ENCODE results near the gene CRIP1. TPM values are rescaled to one million over a fixed set of nuclear protein-coding genes. Genes with fewer than 3 reads are reported as not detected.

Gene CRIP1
- total and polyA plus RNA-seq, 2 donors (not counting 1 experiment from before 2014, with no cell fraction given), result 210 to 563 TPM

- H3K27ac Mint-ChIP-seq, result no peak overlapping the region
- peaks cover 0 to 11% (median 4%) of the 10 kb centered on the region in 3 donors for H3K9me3 ChIP-seq (ENCODE audit: control extremely low read depth in 1 of 3, control insufficient read depth in 2 of 3, insufficient read depth in 1 of 3, low read length in 2 of 3)
- H3K27me3 Mint-ChIP-seq, result no peaks in the 10 kb centered on the region
- no peak overlapping the region for H3K4me3 Mint-ChIP-seq
- DNase-seq (no peak), ATAC-seq (ENCODE audit: low read depth) (no peak)
- H3K4me3 ChIP-seq (ENCODE audit: control extremely low read depth in 1 of 5, extremely low read depth in 1 of 5, insufficient read depth in 1 of 5, low read depth in 2 of 5, low read length in 4 of 5), result no peak overlapping the region
- peaks cover 0 to 16% of the 10 kb centered on the region in 2 donors for H3K4me1 ChIP-seq (ENCODE audit: control insufficient read depth in 2 of 2, insufficient read depth in 2 of 2, low read length in 2 of 2)
- ChIA-PET POLR2A (interaction anchor here (0.6 kb wide), 1 partner anchor 9 kb away, joined by 9 read pairs; no protein-coding TSS in a partner anchor), CTCF (no interaction called here)
- H3K4me1 Mint-ChIP-seq, result peaks cover 20% of the 10 kb centered on the region
- H3K9me3 Mint-ChIP-seq (ENCODE audit: insufficient read depth), result no peaks in the 10 kb centered on the region
- H3K79me2 ChIP-seq (ENCODE audit: control insufficient read depth, insufficient read depth, low read length), result peaks cover 82% of the 10 kb centered on the region
- no peaks in the 10 kb centered on the region for H3K27me3 ChIP-seq (replicated peaks in 1 of 4; ENCODE audit: control extremely low read depth in 1 of 4, control insufficient read depth in 3 of 4, insufficient read depth in 4 of 4, low read length in 3 of 4)
- WGBS (ENCODE audit: insufficient coverage), result 97% methylated on average over 18 of the region's 18 CpGs
- no peak overlapping the region for H3K9ac ChIP-seq (ENCODE audit: low read length)
- intact Hi-C loops (cut with micrococcal nuclease), result no loop called here
- no peak overlapping the region for H2AFZ ChIP-seq (ENCODE audit: insufficient read depth, low read depth, low read length, poor library complexity, severe bottlenecking)
- peaks cover 0 to 5% of the 10 kb centered on the region in 2 experiments for H3K36me3 ChIP-seq (replicated peaks in 1 of 2; ENCODE audit: control extremely low read depth in 1 of 2, control insufficient read depth in 1 of 2, extremely low read depth in 1 of 2, insufficient read depth in 2 of 2, low read length in 1 of 2)
- TF ChIP-seq CTCF (IDR thresholded peaks at IDR 0.05) (no peak), EZH2 (IDR thresholded peaks at IDR 0.05; ENCODE audit: borderline replicate concordance, insufficient read depth, low read depth, low read length, poor library complexity, severe bottlenecking) (no peak)
- no peak overlapping the region for H3K4me2 ChIP-seq (replicated peaks; ENCODE audit: low read depth, low read length, poor library complexity, severe bottlenecking)
- H4K20me1 ChIP-seq (ENCODE audit: control insufficient read depth, insufficient read depth, low read length, poor library complexity, severe bottlenecking), result peaks cover 74% of the 10 kb centered on the region
- no peak overlapping the region for H3K27ac ChIP-seq (ENCODE audit: low read length in 2 of 2)
Observed at GRCh38 chr14:105437723-105438500, 48.8 kb upstream of the CRIP1 start.

DNA sequence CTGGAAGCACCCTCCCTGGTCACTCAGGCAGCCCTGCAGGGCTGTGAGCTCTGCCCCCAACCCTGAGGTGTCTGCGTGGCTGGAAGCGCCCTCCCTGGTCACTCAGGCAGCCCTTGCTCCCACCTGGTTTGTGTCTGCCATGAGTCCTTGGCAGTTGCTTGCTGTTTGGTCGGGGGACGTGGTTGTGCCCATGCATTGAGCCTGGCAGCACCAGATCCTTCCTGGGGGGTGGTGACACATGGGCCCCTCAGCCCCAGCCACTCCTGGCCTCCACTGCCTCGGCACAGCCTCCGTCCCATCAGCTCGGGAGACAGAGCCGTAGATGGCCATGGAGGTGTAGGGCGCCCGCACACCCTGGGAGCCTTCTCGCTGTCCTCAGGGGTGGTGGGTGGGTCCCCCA lies 47.5 kb upstream of the CRIP1 start:
- DNase-seq, result no peak
- ChIA-PET POLR2A (no interaction called here), CTCF (no interaction called here)
- Histone ChIP-seq H3K4me1 (ENCODE audit: control insufficient read depth in 2 of 2, insufficient read depth in 2 of 2, low read length in 2 of 2) (peaks cover 0 to 16% of the 10 kb centered on the region in 2 donors), H3K4me2 (replicated peaks; ENCODE audit: low read depth, low read length, poor library complexity, severe bottlenecking) (no peak overlapping the region), H4K20me1 (ENCODE audit: control insufficient read depth, insufficient read depth, low read length, poor library complexity, severe bottlenecking) (peaks cover 67% of the 10 kb centered on the region), H3K9ac (ENCODE audit: low read length) (no peak overlapping the region), H3K27ac (ENCODE audit: low read length in 2 of 2) (no peak overlapping the region), H3K79me2 (ENCODE audit: control insufficient read depth, insufficient read depth, low read length) (peaks cover 71% of the 10 kb centered on the region), H3K9me3 (ENCODE audit: control extremely low read depth in 1 of 3, control insufficient read depth in 2 of 3, insufficient read depth in 1 of 3, low read length in 2 of 3) (peaks cover 0 to 11% (median 4%) of the 10 kb centered on the region in 3 donors), H3K27me3 (replicated peaks in 1 of 4; ENCODE audit: control extremely low read depth in 1 of 4, control insufficient read depth in 3 of 4, insufficient read depth in 4 of 4, low read length in 3 of 4) (no peaks in the 10 kb centered on the region), H3K4me3 (ENCODE audit: control extremely low read depth in 1 of 5, extremely low read depth in 1 of 5, insufficient read depth in 1 of 5, low read depth in 2 of 5, low read length in 4 of 5) (no peak overlapping the region), H3K36me3 (replicated peaks in 1 of 2; ENCODE audit: control extremely low read depth in 1 of 2, control insufficient read depth in 1 of 2, extremely low read depth in 1 of 2, insufficient read depth in 2 of 2, low read length in 1 of 2) (peaks cover 0 to 5% of the 10 kb centered on the region in 2 experiments), H2AFZ (ENCODE audit: insufficient read depth, low read depth, low read length, poor library complexity, severe bottlenecking) (no peak overlapping the region)
- Mint-ChIP-seq H3K4me1 (peaks cover 20% of the 10 kb centered on the region), H3K4me3 (no peak overlapping the region), H3K27me3 (no peaks in the 10 kb centered on the region), H3K9me3 (ENCODE audit: insufficient read depth) (no peaks in the 10 kb centered on the region), H3K27ac (no peak overlapping the region)
- intact Hi-C loops (cut with micrococcal nuclease), result no loop called here
- TF ChIP-seq CTCF (IDR thresholded peaks at IDR 0.05) (no peak), EZH2 (IDR thresholded peaks at IDR 0.05; ENCODE audit: borderline replicate concordance, insufficient read depth, low read depth, low read length, poor library complexity, severe bottlenecking) (no peak)
- WGBS (ENCODE audit: insufficient coverage), result 94% methylated on average over 8 of the region's 11 CpGs
- no peak for ATAC-seq (ENCODE audit: low read depth)
